Measurements from ENCODE around the gene MVK.

Gene MVK

GRCh38 chr12:109608793-109609192, 35.2 kb downstream of the MVK start:
- no peak for TF ChIP-seq CTCF (IDR thresholded peaks at IDR 0.05; ENCODE audit: insufficient read depth, low read depth, low read length, missing control alignments)
- DNase-seq (ENCODE audit: low read depth) = no peak
- H3K4me3 ChIP-seq (ENCODE audit: low read depth, low read length) = no peak overlapping the region

- no peak for TF ChIP-seq CTCF (IDR thresholded peaks at IDR 0.05; ENCODE audit: insufficient read depth, low read depth, low read length, missing control alignments)
- no peak overlapping the region for H3K4me3 ChIP-seq (ENCODE audit: low read depth, low read length)
- no peak for DNase-seq (ENCODE audit: low read depth)
Observed at GRCh38 chr12:109609342-109609741, 35.7 kb downstream of the MVK start.

- no peak for TF ChIP-seq CTCF (IDR thresholded peaks at IDR 0.05; ENCODE audit: insufficient read depth, low read depth, low read length, missing control alignments)
- no peak for DNase-seq (ENCODE audit: low read depth)
- no peak overlapping the region for H3K4me3 ChIP-seq (ENCODE audit: low read depth, low read length)
Observed at GRCh38 chr12:109610523-109610922, 36.9 kb downstream of the MVK start.

DNA sequence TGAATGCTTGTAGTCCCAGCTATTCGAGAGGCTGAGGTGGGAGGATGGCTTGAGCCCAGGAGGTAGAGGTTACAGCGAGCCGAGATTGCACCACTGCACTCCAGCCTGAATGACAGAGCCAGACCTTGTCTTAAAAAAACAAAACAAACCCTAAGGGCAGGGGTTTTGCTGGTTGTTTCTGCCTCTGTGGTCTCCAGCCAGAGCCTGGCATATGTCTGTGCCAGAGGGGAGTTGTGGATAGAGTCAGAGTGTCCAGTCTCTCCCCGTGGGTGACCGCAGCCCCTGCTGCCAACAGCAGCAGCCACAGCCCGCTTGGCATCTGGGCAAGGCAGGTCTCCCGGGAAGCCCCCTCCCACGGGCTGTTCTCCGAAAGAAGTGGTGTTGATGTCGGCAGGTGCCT, 37.6 kb downstream of the MVK start:
- H3K4me3 ChIP-seq (ENCODE audit: low read depth, low read length) = no peak overlapping the region
- no peak for TF ChIP-seq CTCF (IDR thresholded peaks at IDR 0.05; ENCODE audit: insufficient read depth, low read depth, low read length, missing control alignments)
- no peak for DNase-seq (ENCODE audit: low read depth)

GRCh38 chr12:109612003-109612402, 38.4 kb downstream of the MVK start:
- no peak for DNase-seq (ENCODE audit: low read depth)
- H3K4me3 ChIP-seq (ENCODE audit: low read depth, low read length) = no peak overlapping the region
- TF ChIP-seq CTCF (IDR thresholded peaks at IDR 0.05; ENCODE audit: insufficient read depth, low read depth, low read length, missing control alignments) = no peak

GRCh38 chr12:109612975-109613502, 39.4 kb downstream of the MVK start:
- TF ChIP-seq CTCF (IDR thresholded peaks at IDR 0.05; ENCODE audit: insufficient read depth, low read depth, low read length, missing control alignments) = peak; percentile 42
- DNase-seq (ENCODE audit: low read depth) = peak; percentile 17

More at GRCh38 chr12:109612975-109613502, 39.4 kb downstream of the MVK start:
- H3K4me3 ChIP-seq (ENCODE audit: low read depth, low read length) = no peak overlapping the region

All from GM12865 (cell line).